ENCODE measurements around the gene C4orf50. TPM values are rescaled to one million over a fixed set of nuclear protein-coding genes. Genes with fewer than 3 reads are reported as not detected.
"Not testable (repeated sequence)": the region's sequence is repeated elsewhere in the genome, so short reads cannot be mapped to it uniquely, and the experiment has no call there.

C4orf50 gene
- total RNA-seq, 1 donor from 2014 or later, result 0.12 TPM

DNA sequence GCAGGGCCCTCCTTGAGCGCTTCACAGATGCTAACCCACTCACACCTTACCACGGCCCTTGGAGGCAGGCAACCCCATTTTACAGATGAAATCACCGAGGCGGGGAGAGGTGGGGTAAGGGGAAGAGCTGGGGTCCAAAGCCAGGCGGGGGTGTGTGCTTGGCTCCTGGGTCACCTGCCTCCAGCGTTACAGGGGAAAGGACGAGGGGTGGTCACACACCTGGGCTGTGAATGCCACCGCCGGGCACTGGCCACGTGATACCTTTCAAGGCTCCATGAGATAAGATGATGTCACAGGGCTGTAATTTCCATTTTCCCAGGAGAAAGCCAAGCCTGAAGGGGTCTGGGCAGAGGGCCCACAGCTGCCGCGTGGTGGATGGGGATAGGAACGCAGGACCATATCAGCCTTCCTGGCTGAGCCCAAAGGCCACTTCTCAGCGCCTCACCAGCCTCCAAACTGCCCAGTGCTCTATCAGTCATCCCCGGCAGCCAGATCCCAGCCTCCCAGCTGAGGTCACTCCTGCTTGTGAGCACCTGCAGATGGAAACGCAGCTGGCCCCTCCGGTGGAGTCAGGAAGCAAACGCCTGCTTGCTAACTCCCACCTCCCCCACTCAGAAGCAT is 62.9 kb downstream of the C4orf50 start:
- intact Hi-C loops (cut with DNase I), result no loop called here
- peaks cover 8% of the 10 kb centered on the region for H3K4me1 ChIP-seq
- ATAC-seq (no peak), DNase-seq (peak; percentile 50)
- no peaks in the 10 kb centered on the region for H3K27me3 ChIP-seq
- TF ChIP-seq, protein P1, sequence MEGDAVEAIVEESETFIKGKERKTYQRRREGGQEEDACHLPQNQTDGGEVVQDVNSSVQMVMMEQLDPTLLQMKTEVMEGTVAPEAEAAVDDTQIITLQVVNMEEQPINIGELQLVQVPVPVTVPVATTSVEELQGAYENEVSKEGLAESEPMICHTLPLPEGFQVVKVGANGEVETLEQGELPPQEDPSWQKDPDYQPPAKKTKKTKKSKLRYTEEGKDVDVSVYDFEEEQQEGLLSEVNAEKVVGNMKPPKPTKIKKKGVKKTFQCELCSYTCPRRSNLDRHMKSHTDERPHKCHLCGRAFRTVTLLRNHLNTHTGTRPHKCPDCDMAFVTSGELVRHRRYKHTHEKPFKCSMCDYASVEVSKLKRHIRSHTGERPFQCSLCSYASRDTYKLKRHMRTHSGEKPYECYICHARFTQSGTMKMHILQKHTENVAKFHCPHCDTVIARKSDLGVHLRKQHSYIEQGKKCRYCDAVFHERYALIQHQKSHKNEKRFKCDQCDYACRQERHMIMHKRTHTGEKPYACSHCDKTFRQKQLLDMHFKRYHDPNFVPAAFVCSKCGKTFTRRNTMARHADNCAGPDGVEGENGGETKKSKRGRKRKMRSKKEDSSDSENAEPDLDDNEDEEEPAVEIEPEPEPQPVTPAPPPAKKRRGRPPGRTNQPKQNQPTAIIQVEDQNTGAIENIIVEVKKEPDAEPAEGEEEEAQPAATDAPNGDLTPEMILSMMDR (IDR thresholded peaks at IDR 0.05), result no peak
- no peaks in the 10 kb centered on the region for H3K9me3 ChIP-seq
- H3K4me3 ChIP-seq, result no peak overlapping the region
- no peak overlapping the region for H3K27ac ChIP-seq
- no peaks in the 10 kb centered on the region for H3K36me3 ChIP-seq

DNA sequence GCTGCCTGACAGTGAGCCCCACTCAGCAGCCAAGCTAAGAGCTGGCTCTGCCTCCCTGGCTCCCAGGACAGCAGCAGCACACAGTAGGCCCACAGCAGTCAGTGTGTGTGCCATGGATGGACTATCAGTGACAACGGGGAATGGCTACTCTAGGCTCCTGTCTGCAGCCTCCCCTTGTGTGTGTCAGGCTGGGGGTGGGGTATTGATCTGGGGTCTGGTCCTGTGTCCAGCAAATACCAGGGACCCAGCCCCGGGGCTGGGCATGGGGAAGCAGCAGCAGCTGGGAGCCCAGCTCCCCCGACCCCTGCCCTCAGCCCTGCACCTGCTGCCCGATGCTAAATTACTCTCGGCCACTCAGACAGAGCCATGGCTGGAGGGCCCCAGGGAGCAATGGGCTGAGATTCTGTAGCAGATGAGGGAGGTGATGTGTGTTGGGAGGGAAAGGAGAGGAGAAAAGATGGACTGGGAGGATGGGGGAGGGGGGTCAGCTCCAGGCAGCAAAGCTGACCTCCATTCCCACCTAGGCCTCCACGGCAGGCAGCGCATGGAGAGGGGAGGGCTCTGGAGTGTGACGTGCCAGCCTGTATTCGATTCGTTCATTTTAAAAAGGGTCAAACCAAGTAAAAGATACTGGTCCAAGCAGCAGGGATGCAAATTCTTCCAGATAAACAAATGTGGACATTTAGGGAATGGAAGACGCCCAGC is 64.0 kb downstream of the C4orf50 start:
- H3K9me3 ChIP-seq, result no peaks in the 10 kb centered on the region
- no peak for ATAC-seq
- no peaks in the 10 kb centered on the region for H3K36me3 ChIP-seq
- TF ChIP-seq, protein P1 (IDR thresholded peaks at IDR 0.05), result no peak
- no peaks in the 10 kb centered on the region for H3K27me3 ChIP-seq
- no peak overlapping the region for H3K27ac ChIP-seq
- intact Hi-C loops (cut with DNase I), result no loop called here
- no peak overlapping the region for H3K4me3 ChIP-seq
- H3K4me1 ChIP-seq, result peaks cover 8% of the 10 kb centered on the region
- peak; percentile 39 for DNase-seq

DNA sequence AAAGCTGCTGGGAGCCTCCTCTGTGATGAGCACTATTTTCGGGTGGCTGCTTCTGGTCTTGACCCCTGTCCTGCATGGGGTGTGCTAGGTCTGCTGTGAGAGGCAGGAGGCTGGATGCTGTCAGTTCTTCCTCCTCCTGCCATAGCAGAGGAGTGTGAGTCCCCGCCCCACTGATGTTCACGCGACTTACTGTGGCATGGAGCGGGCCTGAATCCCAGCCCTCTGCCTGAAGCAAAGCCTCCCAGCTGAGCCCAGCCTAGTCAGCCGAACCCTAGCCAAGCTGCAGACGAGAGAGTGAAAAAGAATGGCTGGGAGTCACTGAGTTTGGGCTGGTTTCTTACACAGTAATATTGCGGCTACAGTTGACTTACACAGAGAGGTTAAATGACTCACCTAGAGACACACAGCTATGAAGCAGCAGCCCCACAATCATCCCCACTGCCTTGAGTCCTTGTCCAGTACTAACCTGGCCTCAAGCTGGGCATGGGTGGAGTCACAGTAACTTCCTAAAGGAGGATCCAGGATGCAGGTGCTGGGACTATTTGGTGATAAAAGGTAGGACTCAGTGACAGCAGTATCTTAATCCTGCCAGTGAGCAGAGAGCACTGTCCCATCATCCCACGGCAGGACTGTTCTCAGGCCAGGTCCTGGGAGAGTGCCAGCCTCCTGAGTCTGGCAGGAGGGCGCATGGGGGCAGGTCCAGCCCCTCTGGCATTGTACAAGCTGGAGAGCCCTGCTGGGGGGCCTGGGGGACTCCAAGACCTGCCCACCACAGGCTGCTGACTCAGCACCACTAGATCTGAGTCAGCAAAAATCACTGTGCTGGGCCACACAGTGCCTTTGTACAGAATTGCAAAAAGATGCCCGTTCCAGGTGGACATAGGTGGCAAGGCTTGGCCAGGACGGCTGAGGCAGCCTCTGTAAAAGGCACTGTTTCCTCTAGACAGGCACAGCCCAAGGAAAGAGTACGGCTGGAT is 65.0 kb downstream of the C4orf50 start:
- ATAC-seq, result no peak
- peak; percentile 23 for DNase-seq
- intact Hi-C loops (cut with DNase I), result no loop called here
- H3K36me3 ChIP-seq, result no peaks in the 10 kb centered on the region
- H3K27ac ChIP-seq, result no peak overlapping the region
- H3K4me1 ChIP-seq, result peaks cover 8% of the 10 kb centered on the region
- TF ChIP-seq, protein P1 (IDR thresholded peaks at IDR 0.05), result no peak
- H3K9me3 ChIP-seq, result no peaks in the 10 kb centered on the region
- H3K4me3 ChIP-seq, result no peak overlapping the region
- H3K27me3 ChIP-seq, result no peaks in the 10 kb centered on the region

- peak; percentile 40 for DNase-seq
- no peaks in the 10 kb centered on the region for H3K27me3 ChIP-seq
- H3K27ac ChIP-seq, result no peak overlapping the region
- intact Hi-C loops (cut with DNase I), result no loop called here
- peaks cover 8% of the 10 kb centered on the region for H3K4me1 ChIP-seq
- H3K36me3 ChIP-seq, result no peaks in the 10 kb centered on the region
- no peak overlapping the region for H3K4me3 ChIP-seq
- no peaks in the 10 kb centered on the region for H3K9me3 ChIP-seq
- no peak for ATAC-seq
- TF ChIP-seq, protein P1 (IDR thresholded peaks at IDR 0.05), result no peak
Observed at GRCh38 chr4:5952286-5952974, 65.8 kb downstream of the C4orf50 start.

- H3K4me3 ChIP-seq; H3K9me3 ChIP-seq; ATAC-seq; intact Hi-C loops (cut with DNase I); H3K27me3 ChIP-seq; H3K27ac ChIP-seq; H3K4me1 ChIP-seq; DNase-seq; H3K36me3 ChIP-seq: not testable (repeated sequence)
Observed at GRCh38 chr4:5946653-5947052, 71.6 kb downstream of the C4orf50 start.

Data from upper lobe of right lung (tissue), 1 donor.